H1 (cell line): ENCODE data around the gene NGFR. TPM values are rescaled to one million over a fixed set of nuclear protein-coding genes. Genes with fewer than 3 reads are reported as not detected.

Experiments used
- CTCF ChIA-PET: fragments of 300-600 bp; sonication (Branson Sonifier 250); formaldehyde crosslinking; loops from one replicate; lab custom pipeline; 2021; ENCODE audit not compliant: partially characterized antibody; lab: Charles Lee
- POLR2A ChIA-PET: fragments of 300-600 bp; sonication (Branson Sonifier 250); formaldehyde crosslinking; loops from one replicate; lab custom pipeline; 2021; ENCODE audit warnings: inconsistent platforms; ENCODE audit not compliant: partially characterized antibody; lab: Charles Lee
- DNase-seq, 2 experiments: peaks; one replicate each; pipeline versions ENCODE4 v3.0.0 to v3.0.0-alpha.2; 2010 to 2022; ENCODE audit warnings: low spot score in 2 of 2, low read depth in 1 of 2, mixed read lengths in 1 of 2
- FAIRE-seq: peaks from 2 replicates; lab custom pipeline; 2011; peaks lifted over from hg19 to GRCh38; lab: Jason Lieb, UNC
- H2AFZ ChIP-seq: 2 replicates; pipeline ENCODE4 v1.8.1; 2012; ENCODE audit warnings: low read length, inconsistent platforms
- H2AK5ac ChIP-seq: 2 replicates; pipeline ENCODE4 v1.6.1; 2013; ENCODE audit warnings: low read depth, low read length
- H2BK120ac ChIP-seq: replicated peaks from 2 replicates; pipeline ENCODE3; 2013; ENCODE audit warnings: low read depth, low read length, inconsistent platforms
- H2BK12ac ChIP-seq: 2 replicates; pipeline ENCODE4 v1.6.1; 2013; ENCODE audit warnings: low read depth, low read length
- H2BK15ac ChIP-seq: 2 replicates; pipeline ENCODE4 v1.6.1; 2013; ENCODE audit warnings: low read length
- H2BK20ac ChIP-seq: 2 replicates; pipeline ENCODE4 v1.6.1; 2013; ENCODE audit warnings: low read length
- H2BK5ac ChIP-seq: 2 replicates; pipeline ENCODE4 v1.6.1; 2013; ENCODE audit warnings: low read depth, low read length
- H3K14ac ChIP-seq: 2 replicates; pipeline ENCODE4 v1.6.1; 2013; ENCODE audit warnings: inconsistent platforms; ENCODE audit not compliant: insufficient read length
- H3K18ac ChIP-seq: 2 replicates; pipeline ENCODE4 v1.6.1; 2013; ENCODE audit warnings: low read length; ENCODE audit errors: extremely low read depth
- H3K23ac ChIP-seq: 2 replicates; pipeline ENCODE4 v1.6.1; 2013; ENCODE audit warnings: inconsistent platforms; ENCODE audit not compliant: insufficient read length
- H3K23me2 ChIP-seq: 2 replicates; pipeline ENCODE4 v1.6.1; 2013; ENCODE audit warnings: low read depth, low read length
- H3K27ac ChIP-seq: 2 replicates; pipeline ENCODE4 v1.6.1; 2011; ENCODE audit warnings: low read depth, low read length, inconsistent platforms
- H3K27me3 ChIP-seq, 4 experiments: replicated peaks in 1 of 4; 1 replicate in 1 of 4; 2 replicates in 3 of 4; pipeline versions ENCODE4 v1.6.1 to v1.8.1; 2011 to 2013; ENCODE audit warnings: low read length in 3 of 4, mild to moderate bottlenecking in 3 of 4, inconsistent platforms in 2 of 4, mixed read lengths in 2 of 4, moderate library complexity in 1 of 4; ENCODE audit not compliant: control insufficient read depth in 3 of 4, insufficient read depth in 3 of 4; ENCODE audit errors: extremely low read depth in 1 of 4
- H3K36me3 ChIP-seq, 4 experiments: 2 replicates each; pipeline versions ENCODE4 v1.6.1 to v1.8.1; 2011 to 2013; ENCODE audit warnings: mild to moderate bottlenecking in 4 of 4, low read length in 3 of 4, moderate library complexity in 2 of 4, control low read depth in 1 of 4, inconsistent platforms in 1 of 4; ENCODE audit not compliant: insufficient read depth in 4 of 4, control insufficient read depth in 2 of 4
- H3K4ac ChIP-seq: replicated peaks from 2 replicates; pipeline ENCODE3; 2013; ENCODE audit warnings: low read length, low read depth, mixed read lengths, inconsistent platforms; ENCODE audit not compliant: insufficient read length
- H3K4me1 ChIP-seq, 4 experiments: replicated peaks in 1 of 4; 1 replicate in 1 of 4; 2 replicates in 3 of 4; pipeline versions ENCODE4 v1.6.1 to v1.8.1; 2011 to 2013; ENCODE audit warnings: low read length in 3 of 4, inconsistent platforms in 2 of 4, mixed read lengths in 1 of 4; ENCODE audit not compliant: insufficient read depth in 4 of 4, control insufficient read depth in 3 of 4
- H3K4me2 ChIP-seq, 2 experiments: 2 replicates each; pipeline versions ENCODE4 v1.6.1 to v1.8.1; 2011 to 2013; ENCODE audit warnings: low read depth in 2 of 2, low read length in 2 of 2, control low read depth in 1 of 2, inconsistent platforms in 1 of 2, mild to moderate bottlenecking in 1 of 2; ENCODE audit not compliant: insufficient read depth in 1 of 2
- H3K4me3 ChIP-seq, 4 experiments: fragments of 200-600, 300-600 bp in 1 of 4; sonication (generic), shearing (Covaris generic), sonication (Bioruptor Twin) in 1 of 4; 2 replicates each; pipeline versions ENCODE4 v1.5.1 to v1.8.1; 2011 to 2016; ENCODE audit warnings: low read length in 4 of 4, low read depth in 3 of 4, control low read depth in 2 of 4, inconsistent platforms in 2 of 4, mild to moderate bottlenecking in 2 of 4, mixed read lengths in 1 of 4, moderate library complexity in 1 of 4; ENCODE audit not compliant: insufficient read depth in 2 of 4; ENCODE audit errors: extremely low read depth in 1 of 4
- H3K56ac ChIP-seq: replicated peaks from 2 replicates; pipeline ENCODE3; 2013; ENCODE audit warnings: low read depth, mild to moderate bottlenecking, mixed read lengths, low read length, inconsistent platforms; ENCODE audit not compliant: insufficient read length
- H3K79me1 ChIP-seq: 2 replicates; pipeline ENCODE4 v1.6.1; 2013; ENCODE audit warnings: low read depth, low read length, control low read depth
- H3K79me2 ChIP-seq, 2 experiments: 2 replicates each; pipeline versions ENCODE4 v1.6.1 to v1.8.1; 2012 to 2013; ENCODE audit warnings: low read length in 2 of 2, mild to moderate bottlenecking in 2 of 2, inconsistent platforms in 1 of 2; ENCODE audit not compliant: insufficient read depth in 2 of 2, control insufficient read depth in 1 of 2
- H3K9ac ChIP-seq, 4 experiments: replicated peaks in 1 of 4; 1 replicate in 1 of 4; 2 replicates in 3 of 4; pipeline versions ENCODE4 v1.6.1 to v1.8.1; 2011 to 2013; ENCODE audit warnings: low read depth in 3 of 4, low read length in 3 of 4, control low read depth in 2 of 4, mild to moderate bottlenecking in 2 of 4, moderate library complexity in 2 of 4, inconsistent platforms in 1 of 4; ENCODE audit errors: extremely low read depth in 1 of 4
- H3K9me3 ChIP-seq, 2 experiments: 2 replicates each; pipeline versions ENCODE4 v1.6.1 to v1.8.1; 2012 to 2013; ENCODE audit warnings: mild to moderate bottlenecking in 2 of 2, moderate library complexity in 2 of 2, control low read depth in 1 of 2, inconsistent platforms in 1 of 2, low read depth in 1 of 2, low read length in 1 of 2, mixed read lengths in 1 of 2; ENCODE audit not compliant: insufficient read depth in 2 of 2
- H4K20me1 ChIP-seq, 2 experiments: replicated peaks in 1 of 2; 2 replicates each; pipeline versions ENCODE3 to v1.8.1; 2011 to 2013; ENCODE audit warnings: inconsistent platforms in 2 of 2, low read length in 2 of 2, mild to moderate bottlenecking in 1 of 2; ENCODE audit not compliant: insufficient read depth in 2 of 2, control insufficient read depth in 1 of 2
- H4K5ac ChIP-seq: 2 replicates; pipeline ENCODE4 v1.6.1; 2013; ENCODE audit warnings: low read length, low read depth, mixed read lengths, inconsistent platforms; ENCODE audit not compliant: insufficient read length
- H4K8ac ChIP-seq: 2 replicates; pipeline ENCODE4 v1.8.0; 2013; ENCODE audit warnings: mild to moderate bottlenecking, moderate library complexity, low read length, inconsistent platforms; ENCODE audit not compliant: insufficient read depth; ENCODE audit errors: extremely low read depth
- H4K91ac ChIP-seq: replicated peaks from 2 replicates; pipeline ENCODE3; 2013; ENCODE audit warnings: low read length, mixed read lengths, inconsistent platforms; ENCODE audit not compliant: insufficient read length
- BACH1 ChIP-seq: IDR thresholded peaks from 2 replicates; pipeline ENCODE4 v1.6.1; 2012; ENCODE audit warnings: low read length, improper control_type of control experiment
- BCL11A ChIP-seq, 2 experiments: IDR thresholded peaks; one replicate each; pipeline ENCODE4 v1.6.1; 2011; ENCODE audit warnings: low read depth in 2 of 2, low read length in 2 of 2, mild to moderate bottlenecking in 2 of 2
- EZH2 ChIP-seq: fragments of 200-600 bp; sonication (generic); IDR thresholded peaks from 2 replicates; pipeline ENCODE4 v1.7.1; 2012; ENCODE audit warnings: low read depth, mild to moderate bottlenecking, moderate library complexity, low read length, inconsistent platforms; ENCODE audit not compliant: severe bottlenecking
- RNF2 ChIP-seq: fragments of 200-900, 300-1000 bp; sonication (generic); IDR thresholded peaks from 2 replicates; pipeline ENCODE4 v1.7.1; 2016; ENCODE audit warnings: borderline replicate concordance, low read depth, mild to moderate bottlenecking, antibody characterized with exemption, low read length; ENCODE audit not compliant: poor library complexity, severe bottlenecking; ENCODE audit errors: missing control alignments
- SP1 ChIP-seq: IDR thresholded peaks from 2 replicates; pipeline ENCODE4 v1.6.1; 2011; ENCODE audit warnings: low read depth, low read length
- WGBS, 2 experiments: shearing (Covaris generic) in 1 of 2; methylation state at CpG; one replicate each; pipeline versions ENCODE4 v1.1.6 to v1.1.7; 2013 to 2015; ENCODE audit warnings: low lambda C conversion rate in 2 of 2, mixed read lengths in 2 of 2, inconsistent platforms in 1 of 2, low coverage in 1 of 2, missing lambda C conversion rate in 1 of 2; ENCODE audit not compliant: insufficient replicate concordance in 2 of 2, insufficient coverage in 1 of 2, insufficient read length in 1 of 2; ENCODE audit errors: extremely low coverage in 1 of 2, missing lambda C conversion rate in 1 of 2; 5-methylcytosine and 5-hydroxymethylcytosine counted together
- polyA plus RNA-seq, 7 experiments: library from polyadenylated mRNA; depleted of rRNA in 3 of 7; stranded (reverse) in 5 of 7; unstranded in 2 of 7; fragments of >200 nt in 5 of 7; fragments of 200-250 nt in 2 of 7; gene quantifications; 1 replicate in 5 of 7; 2 replicates in 1 of 7; 4 replicates in 1 of 7; pipeline versions ENCODE4 v1.2.1 to v1.2.3, GENCODE V29; 2011 to 2013; ENCODE audit warnings: missing spikeins in 2 of 7, mixed read lengths in 2 of 7
- total RNA-seq: library from RNA; stranded (reverse); fragmentation: NEBNext Ultra II Directional; extraction: Animal tissue kit (Norgen Biotek cat#: 25700); gene quantifications from 2 replicates; pipeline ENCODE4 v1.2.1, GENCODE V29; 2021

The NGFR gene
- total and polyA plus RNA-seq, 2 of the 8 experiments (the other 6 are each of a cell fraction or from before 2014, with no cell fraction given) = 8.1 to 10.3 TPM

- Histone ChIP-seq H4K91ac (peak overlapping the region; percentile 34), H2BK5ac (no peak overlapping the region; the same call in 1 of the 2 replicates), H4K20me1 (no peaks in the 10 kb centered on the region), H3K79me1 (no peaks in the 10 kb centered on the region), H3K56ac (peak overlapping the region; percentile 24), H2BK12ac (peak overlapping the region; percentile 50; the same call in 1 of the 2 replicates), H2BK15ac (no peak overlapping the region; the same call in 1 of the 2 replicates), H3K23me2 (peaks cover 31% of the 10 kb centered on the region; the same call in 1 of the 2 replicates), H3K4me2 (peak overlapping the region; percentile 91 to 95), H3K4me3 (peak overlapping the region; percentile 57 to 79 (median 72)), H2AFZ (no peak overlapping the region; the same call in 1 of the 2 replicates), H3K79me2 (no peaks in the 10 kb centered on the region), H3K9me3 (no peaks in the 10 kb centered on the region), H4K8ac (peak overlapping the region; percentile 88), H3K27me3 (peaks cover 12 to 47% (median 38%) of the 10 kb centered on the region in 4 experiments), H3K18ac (peak overlapping the region; percentile 32), H3K4me1 (peaks cover 3 to 13% (median 10%) of the 10 kb centered on the region in 4 experiments), H2AK5ac (no peak overlapping the region), H3K36me3 (no peaks in the 10 kb centered on the region), H2BK20ac (no peak overlapping the region), H2BK120ac (no peak overlapping the region), H3K9ac (0 out of 7 replicates have a peak overlapping the region, but pooled peaks of 1 of the 4 experiments have one; percentile 4), H3K27ac (no peak overlapping the region), H3K4ac (no peak overlapping the region), H3K23ac (no peak overlapping the region), H4K5ac (no peak overlapping the region), H3K14ac (no peak overlapping the region)
- WGBS, 2 experiments = 0% methylated on average over 48 of the region's 75 CpGs; no CpG with 5 or more reads in 1 of the 2 experiments
- peak in 1 of 2 experiments; percentile 81 for DNase-seq
- ChIA-PET POLR2A (interaction anchor here (0.7 to 4.1 kb wide), 10 partner anchors 10 to 286 kb away, joined by 3 to 24 read pairs (median 4); no protein-coding TSS in a partner anchor), CTCF (interaction anchor here (0.6 to 12.8 kb wide), 27 partner anchors 9 to 218 kb away, joined by 3 to 210 read pairs (median 7); no protein-coding TSS in a partner anchor)
- no peak for FAIRE-seq
- TF ChIP-seq SP1 (no peak), RNF2 (peak; percentile 16), EZH2 (peak; percentile 50), BCL11A (IDR thresholded peaks at IDR 0.05; ENCODE audit: low read depth in 2 of 2, low read length in 2 of 2) (no peak), BACH1 (peak; percentile 31; the same call in 1 of the 2 replicates)
These were observed 2.3 kb downstream of the NGFR start for GRCh38 chr17:49497148-49498028.
